IMR-90 (cell line): ENCODE measurements around the gene TEP1. TPM values are rescaled to one million over a fixed set of nuclear protein-coding genes. Genes with fewer than 3 reads are reported as not detected.

ENCODE experiments used
- ATAC-seq: fragments of 200-7000 bp; cut with Tn5 transposase; 2 replicates; pipeline ENCODE4 v1.9.1; 2020; ENCODE audit warnings: low read depth, mild to moderate bottlenecking, moderate library complexity
- BruUV-seq: library from RNA; stranded (reverse); fragments of 400-500 nt; replicated peaks from 2 replicates; lab custom pipeline; 2021; lab: Mats Ljungman, UMichigan
- CTCF ChIA-PET: fragments of 300-600 bp; formaldehyde crosslinking; extraction: SDS; loops from one replicate; lab custom pipeline; 2021; ENCODE audit warnings: antibody characterized with exemption; lab: Yijun Ruan, JAX
- POLR2A ChIA-PET: fragments of 300-600 bp; sonication (Branson Sonifier 250); formaldehyde crosslinking; loops from one replicate; lab custom pipeline; 2022; ENCODE audit warnings: antibody characterized with exemption; ENCODE audit not compliant: unreplicated experiment; lab: Charles Lee
- DNase-seq: peaks from one replicate; pipeline ENCODE4 v3.0.0; 2013
- H2AFZ ChIP-seq: replicated peaks from 2 replicates; pipeline ENCODE3; 2013; ENCODE audit warnings: low read length, mild to moderate bottlenecking; ENCODE audit not compliant: poor library complexity
- H2AK5ac ChIP-seq: 2 replicates; pipeline ENCODE4 v1.6.1; 2013; ENCODE audit warnings: low read depth, low read length, inconsistent platforms
- H2AK9ac ChIP-seq: replicated peaks from 2 replicates; pipeline ENCODE3; 2013; ENCODE audit warnings: mild to moderate bottlenecking, low read depth, low read length, moderate library complexity; ENCODE audit not compliant: poor library complexity
- H2BK120ac ChIP-seq: 2 replicates; pipeline ENCODE4 v1.6.1; 2013; ENCODE audit warnings: low read depth, low read length, inconsistent platforms
- H2BK15ac ChIP-seq: 3 replicates; pipeline ENCODE4 v1.6.1; 2013; ENCODE audit warnings: low read depth, low read length, inconsistent platforms
- H2BK20ac ChIP-seq: 2 replicates; pipeline ENCODE4 v1.6.1; 2013; ENCODE audit warnings: low read depth, mild to moderate bottlenecking, inconsistent platforms, low read length, moderate library complexity
- H2BK5ac ChIP-seq: 2 replicates; pipeline ENCODE4 v1.6.1; 2013; ENCODE audit warnings: mild to moderate bottlenecking, low read depth, low read length, inconsistent platforms; ENCODE audit not compliant: poor library complexity, severe bottlenecking
- H3K14ac ChIP-seq: replicated peaks from 2 replicates; pipeline ENCODE4 v1.6.1; 2013; ENCODE audit warnings: low read depth, low read length, inconsistent platforms
- H3K18ac ChIP-seq: 2 replicates; pipeline ENCODE4 v1.6.1; 2013; ENCODE audit warnings: low read depth, low read length, control low read depth
- H3K23ac ChIP-seq: 2 replicates; pipeline ENCODE4 v1.6.1; 2013; ENCODE audit warnings: low read depth, low read length, inconsistent platforms
- H3K27ac ChIP-seq: 2 replicates; pipeline ENCODE4 v1.5.1; 2013; ENCODE audit warnings: mild to moderate bottlenecking, control low read depth, low read length; ENCODE audit not compliant: insufficient read depth
- H3K27me3 ChIP-seq: 2 replicates; pipeline ENCODE4 v1.6.1; 2013; ENCODE audit warnings: low read length; ENCODE audit not compliant: control insufficient read depth, insufficient read depth
- H3K36me3 ChIP-seq: 2 replicates; pipeline ENCODE4 v1.6.1; 2013; ENCODE audit warnings: low read length, mixed read lengths; ENCODE audit not compliant: control insufficient read depth, insufficient read depth
- H3K4ac ChIP-seq: 2 replicates; pipeline ENCODE4 v1.6.1; 2013; ENCODE audit warnings: low read depth, low read length, inconsistent platforms
- H3K4me1 ChIP-seq: 2 replicates; pipeline ENCODE4 v1.6.1; 2013; ENCODE audit warnings: low read length, mixed read lengths; ENCODE audit not compliant: control insufficient read depth, insufficient read depth
- H3K4me2 ChIP-seq: 2 replicates; pipeline ENCODE4 v1.6.1; 2013; ENCODE audit warnings: low read depth, mild to moderate bottlenecking, control low read depth, low read length, moderate library complexity
- H3K4me3 ChIP-seq: 2 replicates; pipeline ENCODE4 v1.5.1; 2013; ENCODE audit warnings: low read depth, mild to moderate bottlenecking, control low read depth, low read length, moderate library complexity; ENCODE audit not compliant: insufficient read depth
- H3K56ac ChIP-seq: 2 replicates; pipeline ENCODE4 v1.6.1; 2013; ENCODE audit warnings: low read length, inconsistent platforms; ENCODE audit not compliant: insufficient read depth; ENCODE audit errors: extremely low read depth
- H3K79me1 ChIP-seq, 2 experiments: 2 replicates each; pipeline ENCODE4 v1.6.1; 2013; ENCODE audit warnings: low read length in 2 of 2, inconsistent platforms in 1 of 2, low read depth in 1 of 2
- H3K9ac ChIP-seq: 2 replicates; pipeline ENCODE4 v1.6.1; 2013; ENCODE audit warnings: low read depth, low read length, control low read depth
- H3K9me1 ChIP-seq: 2 replicates; pipeline ENCODE4 v1.6.1; 2013; ENCODE audit warnings: low read length, inconsistent platforms; ENCODE audit not compliant: insufficient read depth
- H3K9me3 ChIP-seq: 2 replicates; pipeline ENCODE4 v1.6.1; 2013; ENCODE audit warnings: low read length; ENCODE audit not compliant: control insufficient read depth, insufficient read depth
- H4K20me1 ChIP-seq: 2 replicates; pipeline ENCODE4 v1.6.1; 2013; ENCODE audit warnings: low read length, inconsistent platforms; ENCODE audit not compliant: insufficient read depth
- H4K5ac ChIP-seq: 2 replicates; pipeline ENCODE4 v1.6.1; 2013; ENCODE audit warnings: mild to moderate bottlenecking, low read depth, low read length, control low read depth
- H4K8ac ChIP-seq, 2 experiments: 2 replicates each; pipeline ENCODE4 v1.6.1; 2013; ENCODE audit warnings: low read depth in 2 of 2, low read length in 2 of 2, control low read depth in 1 of 2, inconsistent platforms in 1 of 2
- H4K91ac ChIP-seq: 2 replicates; pipeline ENCODE4 v1.6.1; 2013; ENCODE audit warnings: low read depth, low read length, inconsistent platforms; ENCODE audit not compliant: insufficient read depth
- BHLHE40 ChIP-seq: fragments of 150-350 bp; IDR thresholded peaks from 2 replicates; pipeline ENCODE4 v1.6.1; 2016; ENCODE audit warnings: mild to moderate bottlenecking, low read depth, low read length
- CEBPB ChIP-seq: IDR thresholded peaks from 2 replicates; pipeline ENCODE4 v1.6.1; 2012; ENCODE audit warnings: low read depth, low read length, improper control_type of control experiment
- FOS ChIP-seq: fragments of 150-350 bp; IDR thresholded peaks from 2 replicates; pipeline ENCODE4 v1.6.1; 2016; ENCODE audit warnings: low read depth, low read length
- MAFK ChIP-seq: IDR thresholded peaks from 2 replicates; pipeline ENCODE4 v1.6.1; 2012; ENCODE audit warnings: low read depth, low read length, improper control_type of control experiment
- MXI1 ChIP-seq: IDR thresholded peaks from 2 replicates; pipeline ENCODE4 v1.6.1; 2012; ENCODE audit warnings: low read depth, mild to moderate bottlenecking, low read length, moderate library complexity, borderline replicate concordance
- POLR2A ChIP-seq: IDR thresholded peaks from 2 replicates; pipeline ENCODE4 v1.6.1; 2012; ENCODE audit warnings: mild to moderate bottlenecking, low read depth, low read length
- RAD21 ChIP-seq: IDR thresholded peaks from 2 replicates; pipeline ENCODE4 v1.6.1; 2012; ENCODE audit warnings: low read length, improper control_type of control experiment
- RCOR1 ChIP-seq: IDR thresholded peaks from 2 replicates; pipeline ENCODE4 v1.6.1; 2012; ENCODE audit warnings: mild to moderate bottlenecking, low read length, improper control_type of control experiment; ENCODE audit not compliant: insufficient replicate concordance
- SMC3 ChIP-seq: fragments of 150-350 bp; IDR thresholded peaks from 2 replicates; pipeline ENCODE4 v1.6.1; 2016; ENCODE audit warnings: low read depth, mild to moderate bottlenecking, antibody characterized with exemption, low read length, moderate library complexity
- WGBS, 2 experiments: methylation state at CpG; one replicate each; pipeline versions ENCODE4 v1.1.5 to v1.1.7; 2013; ENCODE audit warnings: missing lambda C conversion rate in 2 of 2; ENCODE audit not compliant: insufficient read length in 1 of 2; ENCODE audit errors: extremely low coverage in 2 of 2; 5-methylcytosine and 5-hydroxymethylcytosine counted together
- dilution Hi-C: fragments of 300-500 bp; cut with HindIII; formaldehyde crosslinking; loops from one replicate; pipeline ENCODE4 v1.14.3; 2018; ENCODE audit warnings: low sequenced_read_pairs; ENCODE audit not compliant: unreplicated experiment
- in situ Hi-C: fragments of 300-500 bp; cut with MboI; formaldehyde crosslinking; loops from 3 replicates; pipeline ENCODE4 v1.14.3; 2019; ENCODE audit warnings: low sequenced_read_pairs, inconsistent platforms, mixed read lengths
- intact Hi-C: fragments of 100-400 bp; cut with micrococcal nuclease; formaldehyde crosslinking; loops from 2 replicates; pipeline ENCODE4 v1.10.0; 2022
- polyA plus RNA-seq, 3 experiments: library from polyadenylated mRNA; depleted of rRNA; stranded (reverse); fragments of >200 nt; gene quantifications; 2 replicates each; pipeline ENCODE4 v1.2.3, GENCODE V29; 2012; ENCODE audit warnings: low replicate concordance in 1 of 3
- total RNA-seq: library from RNA; depleted of rRNA; stranded (reverse); fragments of >200 nt; gene quantifications from 2 replicates; pipeline ENCODE4 v1.2.3, GENCODE V29; 2012
- TF ChIP-seq, protein P1 (sequence below): fragments of 150-350 bp; IDR thresholded peaks from 2 replicates; pipeline ENCODE4 v1.6.1; 2017; ENCODE audit warnings: mild to moderate bottlenecking, antibody characterized with exemption, low read length, low read depth

Gene TEP1
- total and polyA plus RNA-seq, 2 of the 4 experiments (the other 2 are of a cell fraction), result 10.7 to 12.4 TPM

DNA sequence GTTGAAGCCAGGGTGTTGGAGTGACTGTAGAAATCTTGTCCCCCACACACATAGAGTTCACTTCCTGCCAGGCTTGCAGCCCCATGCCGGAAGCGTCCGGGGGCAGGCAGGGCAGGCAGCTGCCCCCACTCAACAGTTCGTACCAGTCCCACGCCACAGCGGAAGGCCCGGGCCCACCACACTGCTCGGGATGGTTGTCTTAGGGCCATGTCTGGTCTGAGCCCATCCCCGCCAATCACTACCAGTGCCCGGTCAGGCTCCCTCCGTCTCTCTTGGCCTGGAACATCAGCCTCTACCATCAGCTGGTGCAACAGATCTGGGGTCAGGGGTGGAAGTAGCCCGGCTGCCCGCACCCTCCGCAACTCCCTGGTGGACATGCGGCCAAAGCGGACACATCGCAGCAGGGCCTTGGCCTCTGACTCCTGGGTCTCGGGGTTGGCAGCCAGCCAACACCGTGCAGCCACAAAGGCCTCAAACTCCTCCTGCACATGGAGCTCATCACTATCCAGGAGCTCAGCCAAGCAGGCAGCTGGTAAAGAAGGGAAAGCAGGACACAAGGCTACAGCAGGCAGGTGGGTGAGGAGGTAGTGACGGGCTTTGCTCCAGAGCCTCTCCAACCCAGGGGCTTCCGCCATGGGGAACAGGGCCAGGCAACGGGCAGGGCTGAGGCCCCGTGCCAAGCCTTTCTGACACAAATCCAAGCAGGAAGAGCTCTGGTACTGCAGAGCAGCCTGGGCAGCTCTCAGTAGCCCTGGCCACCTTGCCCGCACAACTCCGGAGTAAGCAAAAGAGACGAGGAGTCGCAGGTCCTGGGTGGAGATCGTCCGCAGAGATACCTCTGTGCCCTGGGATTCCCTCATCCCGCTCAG, 16.7 kb upstream of the TEP1 start:
- Histone ChIP-seq H3K56ac (no peak overlapping the region), H2AFZ (no peak overlapping the region), H2AK5ac (no peak overlapping the region), H3K23ac (no peak overlapping the region), H3K9me3 (no peaks in the 10 kb centered on the region), H3K14ac (no peak overlapping the region), H2AK9ac (no peak overlapping the region), H4K5ac (no peak overlapping the region), H4K8ac (no peak overlapping the region), H3K4ac (no peak overlapping the region), H3K4me1 (peaks cover 2% of the 10 kb centered on the region; the same call in 1 of the 2 replicates), H3K9ac (no peak overlapping the region), H2BK5ac (no peak overlapping the region), H3K9me1 (no peaks in the 10 kb centered on the region), H4K20me1 (no peaks in the 10 kb centered on the region), H3K79me1 (no peaks in the 10 kb centered on the region), H2BK20ac (no peak overlapping the region), H3K18ac (no peak overlapping the region), H3K4me3 (no peak overlapping the region), H2BK15ac (no peak overlapping the region), H4K91ac (no peak overlapping the region), H2BK120ac (no peak overlapping the region), H3K4me2 (no peak overlapping the region), H3K27ac (no peak overlapping the region), H3K27me3 (peaks cover 3% of the 10 kb centered on the region; the same call in 1 of the 2 replicates), H3K36me3 (no peaks in the 10 kb centered on the region)
- intact Hi-C loops, result no loop called here
- TF ChIP-seq, protein P1, sequence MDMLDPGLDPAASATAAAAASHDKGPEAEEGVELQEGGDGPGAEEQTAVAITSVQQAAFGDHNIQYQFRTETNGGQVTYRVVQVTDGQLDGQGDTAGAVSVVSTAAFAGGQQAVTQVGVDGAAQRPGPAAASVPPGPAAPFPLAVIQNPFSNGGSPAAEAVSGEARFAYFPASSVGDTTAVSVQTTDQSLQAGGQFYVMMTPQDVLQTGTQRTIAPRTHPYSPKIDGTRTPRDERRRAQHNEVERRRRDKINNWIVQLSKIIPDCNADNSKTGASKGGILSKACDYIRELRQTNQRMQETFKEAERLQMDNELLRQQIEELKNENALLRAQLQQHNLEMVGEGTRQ, result no peak
- TF ChIP-seq POLR2A (no peak), RAD21 (no peak), SMC3 (no peak), RCOR1 (no peak), BHLHE40 (no peak), CEBPB (no peak), FOS (no peak), MXI1 (no peak), MAFK (no peak)
- dilution Hi-C loops, result no loop called here
- 93% methylated on average over 14 of the region's 30 CpGs; no CpG with 5 or more reads in 1 of the 2 experiments for WGBS, 2 experiments
- CTCF ChIA-PET, result no interaction called here
- in situ Hi-C loops, result no loop called here
- DNase-seq, result no peak
- POLR2A ChIA-PET, result interaction anchor here (0.5 kb wide), 1 partner anchor 11 kb away, joined by 4 read pairs; no protein-coding TSS in a partner anchor
- no TSS peak for BruUV-seq
- no peak for ATAC-seq
